ENCODE data around the gene SPRR1A. TPM values are rescaled to one million over a fixed set of nuclear protein-coding genes. Genes with fewer than 3 reads are reported as not detected.

The SPRR1A gene
- total and polyA plus RNA-seq, 2 of the 13 experiments (the other 11 are each of a cell fraction or from before 2014, with no cell fraction given), result not detected

- no peak overlapping the region for H3K27ac ChIP-seq (ENCODE audit: extremely low read length, insufficient read depth, low read length)
- 0 out of 5 replicates have a peak, but pooled peaks cover 0 to 4% of the 10 kb centered on the region in 2 experiments for H3K27me3 ChIP-seq (ENCODE audit: control insufficient read depth in 1 of 2, insufficient read depth in 2 of 2, low read length in 2 of 2)
- ChIA-PET CTCF (ENCODE audit: low intra/inter-chr PET ratio, low total read pairs) (no interaction called here), POLR2A (no interaction called here)
- intact Hi-C loops (cut with micrococcal nuclease; ENCODE audit: unreplicated experiment), result no loop called here
- BruUV-seq (replicated peaks), result no TSS peak
- no peak overlapping the region for H3K9ac ChIP-seq (ENCODE audit: insufficient read depth, low read depth, low read length)
- no peaks in the 10 kb centered on the region for H3K79me2 ChIP-seq (ENCODE audit: insufficient read depth, low read length)
- no peak overlapping the region for H3K4me3 ChIP-seq (replicated peaks in 1 of 3; ENCODE audit: insufficient read depth in 1 of 3, low read depth in 2 of 3, low read length in 3 of 3)
- TF ChIP-seq KLF11 (CRISPR knock-in tag; IDR thresholded peaks at IDR 0.05) (no peak), HNRNPH1 (optimal IDR thresholded peaks at IDR 0.05; ENCODE audit: low read depth, low read length) (no peak), ZSCAN25 (CRISPR knock-in tag; IDR thresholded peaks at IDR 0.05) (no peak), ZBTB38 (CRISPR knock-in tag; IDR thresholded peaks at IDR 0.05) (no peak), FOSL2 (CRISPR knock-in tag; IDR thresholded peaks at IDR 0.05) (no peak), GATA4 (IDR thresholded peaks at IDR 0.05; ENCODE audit: borderline replicate concordance, low read depth) (no peak), ZFP1 (CRISPR knock-in tag; IDR thresholded peaks at IDR 0.05) (no peak), ZNF557 (CRISPR knock-in tag; IDR thresholded peaks at IDR 0.05) (no peak), GMEB2 (CRISPR knock-in tag; IDR thresholded peaks at IDR 0.05; ENCODE audit: low read depth) (no peak), ZBTB10 (CRISPR knock-in tag; IDR thresholded peaks at IDR 0.05; ENCODE audit: borderline replicate concordance) (no peak), ZNF180 (CRISPR knock-in tag; IDR thresholded peaks at IDR 0.05; ENCODE audit: borderline replicate concordance, low read depth) (no peak), PHF5A (CRISPR knock-in tag; IDR thresholded peaks at IDR 0.05; ENCODE audit: low read depth, unreplicated experiment) (no peak), HOXA3 (CRISPR knock-in tag; IDR thresholded peaks at IDR 0.05) (no peak), TSC22D2 (CRISPR knock-in tag; IDR thresholded peaks at IDR 0.05; ENCODE audit: borderline replicate concordance) (no peak)
- no peak overlapping the region for H3K4me2 ChIP-seq (ENCODE audit: low read depth, low read length)
- WGBS (ENCODE audit: low lambda C conversion rate), result 8% methylated on average over 1 of the region's 1 CpG
- no peaks in the 10 kb centered on the region for H3K36me3 ChIP-seq (replicated peaks in 1 of 2; ENCODE audit: control insufficient read depth in 1 of 2, insufficient read depth in 2 of 2, low read length in 2 of 2)
- DNase-seq (ENCODE audit: low spot score), result no peak
- ATAC-seq, result no peak
- no peak overlapping the region for H2AFZ ChIP-seq (ENCODE audit: low read length)
- H4K20me1 ChIP-seq (ENCODE audit: insufficient read depth, low read length), result no peaks in the 10 kb centered on the region
- no peaks in the 10 kb centered on the region for H3K9me3 ChIP-seq (ENCODE audit: low read length)
- H3K4me1 ChIP-seq (ENCODE audit: insufficient read depth, low read length), result no peaks in the 10 kb centered on the region
- FAIRE-seq, result no peak
- in situ Hi-C loops (cut with HindIII; ENCODE audit: extremely low pct_ligation_motif_present, low pct_unique_long_range_greater_than_20kb), result no loop called here
Observed at GRCh38 chr1:152940614-152941013, 43.3 kb upstream of the SPRR1A start.

All from HepG2 (cell line).